HG03565 (cell line): ENCODE measurements around the gene ZFYVE28.

Experiments
- ATAC-seq: cut with Tn5 transposase; IDR thresholded peaks from one replicate; pipeline ENCODE4 v1.9.1; 2021; ENCODE audit warnings: mild to moderate bottlenecking, moderate library complexity; ENCODE audit not compliant: unreplicated experiment

The ZFYVE28 gene

DNA sequence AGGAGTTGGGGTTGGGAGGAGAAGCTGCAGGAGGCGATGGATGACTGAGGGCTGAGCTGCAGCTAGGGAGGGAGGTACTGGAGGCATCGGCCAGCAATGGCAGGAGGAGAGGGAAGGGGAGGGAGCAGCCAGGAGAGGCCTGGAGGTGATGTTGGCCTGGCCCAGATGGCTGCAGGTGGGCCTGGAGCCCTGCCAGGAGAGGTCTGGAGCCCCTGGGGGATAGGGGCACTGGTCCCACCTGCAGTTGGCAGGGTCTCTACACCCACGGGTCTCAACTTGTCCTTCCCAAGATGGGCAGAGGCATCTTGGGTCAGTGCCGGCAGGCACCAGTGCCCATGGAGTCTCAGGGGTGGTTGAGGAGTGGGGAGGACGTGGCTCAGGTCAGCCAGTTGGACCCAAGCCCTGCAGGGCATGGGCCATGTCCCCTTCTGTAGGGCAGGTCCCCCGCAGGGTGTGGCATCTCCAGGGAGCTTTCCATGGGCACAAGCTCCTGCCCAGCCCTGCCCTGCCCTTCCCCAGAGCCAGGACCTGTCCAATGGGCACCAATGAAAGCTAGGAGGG is 153.9 kb downstream of the ZFYVE28 start:
- ATAC-seq: no peak

DNA sequence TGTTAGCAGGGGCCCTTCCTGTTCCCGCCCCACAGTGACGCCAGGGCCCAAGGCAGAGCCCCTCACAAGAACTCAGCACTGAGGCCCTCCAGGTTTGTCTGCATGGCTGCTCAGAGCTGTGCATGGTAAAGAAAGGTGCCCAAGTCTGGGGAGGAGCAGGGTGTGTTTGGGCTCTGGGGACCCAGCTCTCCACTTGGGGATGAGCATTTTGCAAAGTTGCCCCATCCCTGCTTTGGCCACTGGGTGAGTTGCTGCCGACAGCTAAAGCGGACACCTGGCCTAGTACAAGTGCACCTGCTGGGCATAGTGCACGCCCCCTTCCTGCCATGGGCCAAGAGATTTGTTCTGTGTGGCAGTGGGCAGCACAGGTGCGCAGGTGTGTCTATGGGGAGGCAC is 154.5 kb downstream of the ZFYVE28 start:
- no peak for ATAC-seq

DNA sequence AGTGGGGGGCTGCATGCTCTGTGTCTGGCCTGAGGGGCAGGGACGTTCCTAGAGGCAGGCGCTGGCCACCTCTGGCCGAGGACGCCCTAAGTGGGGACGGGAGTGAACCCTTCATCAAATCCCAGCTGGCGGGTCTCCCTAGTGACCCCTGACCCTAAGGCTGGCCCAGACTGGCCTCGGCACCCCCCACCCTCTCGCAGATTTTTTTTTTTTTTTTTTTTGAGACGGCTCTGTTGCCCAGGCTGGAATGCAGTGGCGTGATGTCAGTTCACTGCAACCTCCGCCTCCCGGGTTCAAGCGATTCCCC is 155.5 kb downstream of the ZFYVE28 start:
- no peak for ATAC-seq

DNA sequence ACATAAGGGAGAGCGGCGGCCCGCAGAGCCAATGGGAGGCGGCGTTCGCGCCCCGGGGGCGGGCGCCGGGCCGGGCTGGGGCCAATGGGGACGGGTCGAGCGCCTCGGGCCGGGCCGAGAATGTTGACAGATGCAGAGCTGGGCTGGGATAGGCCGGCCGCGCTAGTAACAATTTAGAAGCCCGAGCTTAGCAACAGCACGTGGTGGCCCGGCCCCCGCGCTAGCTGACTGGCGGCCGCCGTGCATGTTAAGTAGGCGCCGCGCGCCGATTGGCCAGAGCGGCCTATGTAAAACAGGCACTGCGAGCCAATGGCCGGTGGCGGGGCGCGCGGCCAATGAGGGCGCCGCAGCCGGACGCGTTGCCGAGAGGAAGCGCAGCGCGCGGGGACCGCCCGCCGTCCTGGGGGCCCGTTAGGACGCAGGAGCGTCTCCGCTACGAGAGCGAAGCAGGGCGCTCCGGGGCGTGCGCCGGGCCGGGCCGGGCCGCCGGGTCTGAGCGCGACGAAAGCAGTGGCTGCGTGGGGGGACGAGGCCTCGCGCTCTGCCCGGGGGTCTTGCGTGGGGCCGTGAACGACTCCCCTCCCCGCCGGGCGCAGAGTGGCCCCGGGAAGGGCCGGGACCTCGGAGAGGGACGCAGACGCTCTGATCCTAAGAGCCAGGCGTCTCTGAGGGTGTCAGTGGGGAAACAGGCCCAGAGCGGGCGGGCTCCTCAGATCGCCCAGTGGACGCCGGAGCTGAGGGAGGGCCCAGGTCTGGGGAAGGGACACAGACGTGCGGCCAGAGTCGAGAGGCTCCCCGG is 156.1 kb downstream of the ZFYVE28 start:
- ATAC-seq: peak; percentile 86

DNA sequence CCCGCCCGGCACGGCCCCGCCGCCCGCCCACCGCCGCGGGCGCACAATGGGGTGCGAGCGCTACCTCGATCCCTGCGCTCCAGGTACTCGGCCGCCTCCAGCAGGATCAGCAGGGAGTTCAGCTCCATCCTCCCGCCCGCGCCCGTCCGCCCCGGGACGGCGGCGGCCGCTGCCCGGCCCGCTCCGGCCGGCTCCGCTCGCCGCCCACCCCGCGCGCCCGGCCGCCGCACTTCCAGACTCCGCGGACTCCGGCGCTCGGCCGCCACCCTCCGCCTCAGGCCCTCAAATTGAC is 156.6 kb downstream of the ZFYVE28 start, which contains the start of gene MXD4:
MXD4 (minus strand) TSS at position 257 of the 292 bp plus-strand sequence; CDS start at position 128, 129 bp downstream.
- ATAC-seq: no peak

DNA sequence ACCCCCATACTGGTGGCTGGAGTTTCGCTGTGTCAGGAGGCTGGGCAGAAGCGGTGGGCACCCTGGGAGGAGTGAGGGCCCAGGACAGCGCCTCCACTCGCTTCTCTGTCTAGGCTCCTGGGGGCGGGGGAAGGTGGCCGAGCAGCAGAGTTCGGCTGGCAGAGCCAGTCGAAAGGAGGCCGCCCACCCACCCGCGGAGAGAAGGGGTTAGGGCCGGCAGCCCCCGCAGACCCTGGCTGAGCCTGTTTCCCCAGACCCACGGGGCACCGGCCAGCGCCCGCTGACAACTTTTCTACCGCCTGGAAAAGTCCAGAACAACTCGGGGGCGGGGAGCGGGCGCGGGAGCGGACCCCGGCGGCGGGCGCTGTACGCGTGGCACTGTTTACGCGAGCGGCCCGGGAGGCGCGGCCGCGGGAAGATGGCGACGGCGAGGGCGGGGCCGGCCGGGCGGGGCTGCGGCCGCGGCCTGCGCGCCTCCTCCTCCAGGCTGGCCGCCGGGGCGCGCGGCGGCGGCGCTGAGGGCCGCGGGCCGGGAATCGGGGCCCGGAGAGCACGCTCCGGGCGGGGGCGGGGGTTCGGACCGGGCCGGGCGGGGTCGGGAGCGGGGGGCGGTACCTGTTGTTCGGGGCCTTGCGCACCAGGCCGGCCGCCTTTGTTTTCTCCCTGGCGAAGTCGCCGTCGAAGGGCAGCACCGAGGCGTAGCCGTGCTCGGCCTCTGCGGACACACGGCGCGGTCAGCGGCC is 157.2 kb downstream of the ZFYVE28 start:
- ATAC-seq: no peak

DNA sequence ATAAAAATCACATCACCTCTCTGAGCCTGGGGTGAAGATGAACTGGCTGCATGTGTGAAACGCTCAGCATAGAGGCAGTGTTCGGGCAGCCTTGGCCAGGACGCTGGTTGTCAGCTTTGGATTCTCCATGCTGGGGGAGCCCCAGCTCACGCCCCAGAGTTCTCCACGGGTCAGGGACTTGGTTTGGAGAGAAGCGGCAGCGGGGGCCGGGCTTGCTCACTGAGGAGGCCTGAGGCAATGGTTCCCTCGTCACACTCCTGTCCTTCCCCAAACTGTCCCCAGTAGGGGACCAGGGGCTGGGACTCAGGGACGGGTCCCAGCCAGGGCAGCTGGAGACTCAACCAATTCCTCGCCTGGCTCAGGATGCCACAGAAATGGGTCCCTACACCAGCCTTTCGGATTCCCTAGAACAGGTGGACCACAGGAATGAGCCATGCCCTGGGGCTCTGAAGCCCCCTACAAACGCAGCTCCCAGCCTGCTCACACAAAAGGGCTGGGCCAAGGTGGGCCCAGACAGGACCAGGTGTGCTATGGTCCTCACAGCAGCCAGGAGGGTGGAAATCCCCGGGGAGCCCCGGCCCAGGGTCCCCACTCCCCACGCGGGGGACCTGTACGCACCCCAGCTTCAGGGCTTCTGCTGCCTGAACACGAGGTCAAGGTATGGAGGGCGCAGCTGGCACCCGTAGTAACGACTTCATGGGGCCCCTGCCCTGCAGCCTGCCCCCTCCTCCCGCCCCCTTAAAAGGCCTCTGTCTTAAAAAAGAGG is 157.9 kb downstream of the ZFYVE28 start:
- ATAC-seq: no peak

DNA sequence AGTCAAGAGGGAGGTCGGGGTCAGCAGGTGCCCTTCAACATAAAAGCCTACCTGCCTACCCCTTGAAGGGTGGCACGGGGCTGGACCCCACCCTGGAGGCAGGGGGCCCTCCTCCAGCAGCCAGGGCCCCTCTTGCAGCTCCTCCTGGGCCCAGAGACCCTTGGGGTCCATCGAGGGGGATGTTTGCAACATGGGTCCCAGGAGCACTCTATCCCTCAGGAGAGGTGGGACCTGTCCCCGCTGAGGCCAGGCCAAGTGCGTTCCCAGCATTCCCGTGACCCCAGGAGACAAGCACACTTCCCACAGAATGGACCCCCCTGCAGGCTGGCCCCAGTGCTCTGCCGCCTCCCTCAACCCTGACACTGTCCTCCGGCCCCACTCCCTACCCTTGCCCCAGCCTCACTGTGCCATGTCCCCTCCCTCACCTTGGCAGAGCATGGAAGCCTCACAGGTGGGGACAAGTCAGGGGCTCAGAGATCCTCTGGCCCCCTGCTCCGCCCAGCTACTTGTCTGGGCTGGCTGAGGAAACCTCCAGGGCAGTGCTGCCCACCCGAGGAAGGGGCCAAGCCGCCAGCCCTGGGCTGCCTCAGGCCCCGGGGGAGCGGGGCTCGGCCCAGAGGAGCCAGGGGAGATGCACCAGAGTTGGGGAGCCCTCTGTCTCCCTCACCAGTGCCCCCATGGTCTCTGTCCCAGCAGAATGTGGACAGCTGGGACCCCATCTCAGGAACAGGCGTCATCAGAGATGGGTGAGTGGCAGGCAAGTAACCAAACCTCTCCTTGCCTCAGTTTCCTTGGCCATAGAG is 158.7 kb downstream of the ZFYVE28 start:
- no peak for ATAC-seq

DNA sequence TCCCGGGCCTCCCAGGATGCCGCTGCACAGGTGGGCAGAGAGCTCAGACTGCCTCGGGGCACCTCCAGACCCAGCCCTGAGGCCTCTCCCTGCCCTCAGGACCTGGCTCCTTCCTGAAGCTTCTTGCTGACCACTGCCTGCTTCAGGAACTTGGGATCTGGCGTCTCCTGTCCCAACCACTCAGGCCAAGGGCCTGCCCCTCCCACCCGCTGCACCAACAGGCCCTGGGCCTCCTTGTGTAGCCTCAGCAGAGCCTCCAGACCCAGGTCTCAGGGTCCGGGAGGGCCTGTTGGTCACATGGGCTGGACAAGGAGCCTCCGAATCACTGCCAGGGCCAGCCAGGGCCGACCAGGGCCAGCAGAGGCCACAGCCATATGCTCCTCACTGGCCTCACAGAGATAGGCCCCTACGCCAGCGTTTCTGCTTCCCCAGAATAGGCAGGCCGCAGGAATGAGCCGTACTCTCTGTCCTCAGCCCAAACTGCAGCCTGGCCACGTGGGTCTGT is 159.4 kb downstream of the ZFYVE28 start:
- no peak for ATAC-seq

DNA sequence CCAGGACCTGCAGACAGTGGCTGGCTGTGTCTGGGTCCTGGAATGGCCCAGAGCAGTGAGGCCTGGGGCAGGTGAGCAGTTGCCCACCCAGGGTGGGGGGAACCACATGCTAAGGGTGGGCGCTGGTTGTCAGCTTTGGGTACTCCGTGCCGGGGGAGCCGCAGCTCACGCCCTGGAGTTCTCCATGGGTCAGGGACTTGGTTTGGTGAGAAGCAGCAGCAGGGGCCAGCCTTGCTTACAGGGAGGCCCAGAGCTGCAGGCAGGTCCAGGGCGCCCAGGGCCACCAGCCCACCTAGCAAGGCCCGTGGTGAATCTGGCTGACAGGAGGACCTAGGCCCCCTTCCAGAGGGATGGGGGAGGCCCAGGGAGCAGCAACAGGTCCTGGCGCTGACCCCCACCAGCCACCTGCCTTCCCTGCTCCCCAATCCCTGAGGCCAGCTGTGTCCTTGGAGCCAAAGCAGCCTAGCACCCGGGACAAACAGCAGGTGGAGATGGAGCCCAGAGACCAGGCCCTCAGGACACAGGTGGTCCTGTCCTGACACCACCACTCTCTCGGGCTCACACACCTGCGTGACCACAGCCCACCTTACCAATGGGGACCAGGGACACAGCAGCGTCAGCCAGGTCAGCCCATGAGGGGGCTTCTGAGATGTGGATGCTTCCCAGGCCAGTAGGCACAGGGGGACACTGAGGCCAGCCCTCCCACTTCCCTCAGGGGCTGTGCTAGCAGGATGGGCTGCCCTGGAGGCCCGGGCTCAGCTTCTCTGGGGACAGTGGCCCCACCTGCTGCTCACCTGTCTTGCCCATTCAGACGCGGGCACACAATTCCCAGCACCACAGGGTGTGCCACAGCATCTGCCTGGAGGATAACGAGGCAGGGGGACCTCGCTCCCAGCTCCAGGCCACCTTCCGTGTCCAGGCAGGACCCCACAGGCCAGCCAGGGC is 160.1 kb downstream of the ZFYVE28 start:
- ATAC-seq: no peak

DNA sequence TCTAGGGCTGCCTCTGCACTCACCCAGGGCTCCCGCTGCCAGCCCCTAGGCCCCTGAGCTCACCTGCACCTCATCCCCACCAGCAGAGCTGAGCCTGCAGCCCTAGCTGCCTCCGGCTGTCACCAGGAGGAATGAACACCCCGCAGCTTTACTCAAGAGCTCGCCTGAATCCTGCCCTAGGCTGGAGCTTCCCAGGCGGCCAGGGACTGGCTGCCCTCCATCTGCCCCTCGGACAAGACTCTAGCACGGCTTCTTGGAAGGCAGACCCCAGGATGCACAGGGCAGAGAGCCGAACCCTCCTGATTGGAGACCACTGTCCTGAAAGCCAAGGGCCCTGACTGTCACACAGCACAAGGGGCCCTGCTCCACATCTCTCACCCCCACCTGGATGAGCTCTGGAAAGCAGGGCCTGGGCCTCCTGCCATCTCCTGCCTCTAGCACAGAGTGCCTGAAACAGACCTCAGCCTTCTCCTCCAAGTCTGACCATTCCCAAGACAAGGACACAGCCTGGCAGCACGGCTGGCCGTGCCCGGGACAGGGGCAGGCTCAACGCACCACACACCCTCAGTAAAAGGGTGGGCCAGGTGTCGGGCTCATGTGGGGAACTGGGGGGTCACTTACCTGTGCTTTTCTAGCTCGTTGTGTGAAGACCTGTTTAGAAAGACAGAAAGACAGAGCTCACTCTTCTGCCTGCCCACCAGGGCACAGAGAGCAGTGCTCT is 160.9 kb downstream of the ZFYVE28 start:
- no peak for ATAC-seq

DNA sequence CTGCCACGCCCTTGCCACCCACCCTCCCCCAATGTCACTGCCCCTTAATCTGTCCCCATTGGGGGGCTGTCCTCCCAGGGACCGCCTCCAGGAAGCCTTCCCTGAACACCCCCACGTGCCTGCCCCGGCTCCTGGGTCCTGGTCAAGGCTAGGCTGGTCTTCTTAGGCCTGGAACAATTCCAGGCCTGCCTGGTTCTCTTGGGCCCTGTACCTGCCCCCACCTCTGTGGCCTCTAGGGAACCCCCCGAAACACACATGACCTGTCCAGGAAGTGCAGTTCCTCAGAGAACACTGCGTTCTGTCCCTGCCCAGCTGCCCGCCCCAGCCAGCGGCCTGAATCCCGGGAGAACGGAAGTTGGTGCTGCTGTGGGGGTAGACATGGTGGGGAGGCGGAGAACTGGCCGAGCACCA is 161.7 kb downstream of the ZFYVE28 start:
- no peak for ATAC-seq

DNA sequence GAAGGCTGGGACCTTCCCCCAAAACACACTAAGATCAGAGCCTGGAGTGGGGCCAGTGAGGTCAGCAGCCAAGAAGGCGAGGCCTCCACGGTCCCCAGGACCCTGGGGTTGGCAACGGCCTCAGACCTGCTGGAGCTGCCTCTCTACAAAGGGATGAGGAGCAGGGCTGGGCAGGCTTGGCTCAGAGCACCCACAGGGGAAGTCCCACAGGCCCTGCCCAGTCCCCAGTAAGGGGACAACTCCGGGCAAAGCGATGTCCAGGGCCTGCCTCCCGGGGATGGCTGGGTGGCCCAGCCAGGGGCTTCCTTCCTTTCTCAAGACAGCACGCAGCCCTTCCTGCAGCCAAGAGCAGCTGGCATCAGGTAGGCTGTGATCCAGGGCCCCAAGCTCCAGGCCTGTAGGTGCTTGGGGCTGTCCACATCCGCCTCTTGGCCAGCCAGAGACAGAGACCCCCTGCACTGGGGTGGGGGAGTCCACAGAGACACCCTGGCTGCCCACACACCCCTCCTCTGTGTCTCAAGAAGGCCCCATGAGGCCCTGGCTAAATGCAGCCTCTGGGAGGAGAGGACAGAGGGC is 162.2 kb downstream of the ZFYVE28 start:
- ATAC-seq: no peak

DNA sequence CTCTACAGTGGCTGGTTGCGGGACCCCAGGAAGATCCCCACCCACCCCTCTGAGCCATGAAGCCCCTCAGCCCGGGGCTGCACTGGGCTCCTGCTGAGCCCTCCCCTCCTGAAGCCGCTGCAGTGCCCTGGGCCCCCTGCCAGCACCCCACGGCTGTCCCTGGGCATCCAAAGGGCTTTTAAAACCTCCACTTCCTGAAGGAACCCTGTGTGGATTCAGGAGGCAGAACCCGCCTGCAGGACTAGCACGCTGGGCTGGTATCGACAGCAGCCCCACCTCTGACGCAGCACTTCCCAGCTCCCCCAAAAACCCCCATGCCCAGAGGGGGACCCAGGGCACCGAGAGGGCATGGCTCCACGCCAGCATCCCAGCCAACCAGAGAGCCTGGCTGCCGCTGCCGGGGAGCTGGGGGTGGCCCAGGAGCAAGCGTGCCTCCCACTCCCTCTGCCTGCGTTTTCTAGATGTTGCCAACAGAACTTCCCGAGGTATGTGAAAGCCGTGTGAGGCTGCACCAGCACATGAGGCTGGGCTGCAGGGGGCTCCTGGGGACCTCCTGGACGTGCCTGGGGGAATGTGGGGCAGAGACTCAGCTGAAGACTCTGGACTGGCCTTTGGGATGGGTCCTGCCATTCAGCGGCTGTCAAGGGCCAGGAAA is 162.8 kb downstream of the ZFYVE28 start:
- no peak for ATAC-seq

DNA sequence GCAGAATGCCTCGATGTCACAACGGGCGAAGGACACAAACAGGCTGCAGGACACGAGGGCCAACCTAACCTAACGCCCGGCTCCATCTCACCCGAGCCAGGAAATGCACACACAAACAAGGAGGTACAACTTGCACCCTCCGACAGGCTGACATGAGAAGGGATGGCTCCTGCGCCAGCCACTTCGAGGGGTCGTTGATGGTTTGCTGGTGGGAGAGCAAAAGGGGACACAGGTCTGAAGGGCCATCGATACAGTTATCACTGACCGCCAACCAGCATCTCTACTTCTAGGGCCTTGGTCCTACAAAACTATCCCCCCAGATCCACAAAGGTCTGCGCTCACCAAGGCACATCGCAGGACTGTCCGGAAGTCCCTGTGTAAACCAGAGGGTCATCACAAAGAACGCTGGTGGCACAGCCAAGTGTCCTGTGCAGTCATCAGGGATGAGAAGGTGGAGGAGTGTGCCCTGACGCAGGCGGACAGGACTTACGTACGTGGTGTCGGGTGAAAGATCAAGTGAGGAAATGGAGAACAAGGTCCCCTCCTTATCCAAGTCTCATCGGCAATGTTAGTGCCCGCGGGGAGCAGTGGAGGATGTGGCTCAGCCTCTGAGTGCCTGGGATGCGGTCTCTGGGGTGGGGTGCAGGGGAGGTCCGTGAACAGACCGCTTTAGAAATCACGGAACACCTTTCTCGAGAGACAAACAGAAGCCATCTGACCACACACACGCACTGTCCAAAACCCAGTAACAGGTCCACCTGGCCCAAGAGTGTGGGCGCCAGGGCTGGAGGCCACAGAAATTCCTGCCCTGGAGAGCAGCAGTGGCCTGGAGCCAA is 163.6 kb downstream of the ZFYVE28 start:
- no peak for ATAC-seq

DNA sequence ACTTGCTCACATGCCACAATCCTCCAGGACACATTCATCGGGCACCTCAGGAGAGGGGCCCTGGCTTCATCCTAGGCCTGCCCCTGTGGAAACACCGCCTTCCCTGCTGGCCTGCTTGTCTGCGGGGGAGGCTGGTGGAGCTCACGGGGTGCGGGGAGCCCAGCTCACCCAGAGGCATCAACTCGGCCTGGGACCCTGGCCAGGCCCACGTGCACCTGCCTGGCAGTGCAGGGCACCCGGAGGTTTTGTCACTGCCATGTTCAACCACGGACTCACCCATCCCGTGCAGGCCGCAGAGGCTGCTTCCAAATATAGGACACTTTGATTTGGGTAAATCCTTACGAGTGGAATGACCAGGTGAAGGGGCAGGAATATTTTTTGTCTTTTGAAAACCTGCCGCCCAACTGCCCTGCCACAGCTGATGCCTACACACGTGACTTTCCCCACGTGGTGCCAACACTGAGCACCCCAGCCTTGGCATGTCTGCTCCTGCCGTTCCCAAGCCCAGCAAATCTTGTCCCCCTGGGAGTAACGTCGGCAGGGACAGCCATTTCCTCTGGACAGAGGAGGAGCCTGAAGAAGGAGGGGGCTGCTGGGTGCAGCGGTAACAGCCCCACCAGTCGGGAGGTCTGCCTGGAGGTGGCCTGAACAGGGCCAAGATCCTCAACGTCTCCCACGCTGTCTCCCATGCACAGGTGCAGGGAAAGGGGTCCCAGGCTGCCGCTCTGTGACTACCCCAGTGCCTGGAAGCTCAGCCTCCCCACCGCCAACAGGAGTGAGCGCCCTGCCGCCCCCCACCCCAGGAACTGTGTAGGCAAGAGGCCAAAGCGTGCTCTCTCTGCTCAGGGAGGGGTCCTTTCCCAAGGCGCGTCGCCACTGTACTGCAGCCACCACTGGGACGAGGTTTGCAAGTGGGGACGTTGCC is 165.0 kb downstream of the ZFYVE28 start:
- ATAC-seq: no peak
